GM13976 (cell line): ENCODE results near the gene BPIFB6.

Source experiments
- DNase-seq: peaks from one replicate; pipeline ENCODE4 v3.0.0; 2012; ENCODE audit warnings: low spot score
- in situ Hi-C: fragments of 300-500 bp; cut with MboI; formaldehyde crosslinking; loops from one replicate; pipeline ENCODE4 v1.12.0; 2022; ENCODE audit warnings: low sequenced_read_pairs, mixed read lengths, inconsistent platforms; ENCODE audit not compliant: unreplicated experiment
- TF ChIP-seq, protein P1 (sequence below): IDR thresholded peaks from 2 replicates; pipeline ENCODE4 v1.5.1; 2012; ENCODE audit warnings: borderline replicate concordance, mild to moderate bottlenecking; ENCODE audit not compliant: insufficient read depth; ENCODE audit errors: extremely low read depth, missing control alignments, control extremely low read depth

The BPIFB6 gene, protein sequence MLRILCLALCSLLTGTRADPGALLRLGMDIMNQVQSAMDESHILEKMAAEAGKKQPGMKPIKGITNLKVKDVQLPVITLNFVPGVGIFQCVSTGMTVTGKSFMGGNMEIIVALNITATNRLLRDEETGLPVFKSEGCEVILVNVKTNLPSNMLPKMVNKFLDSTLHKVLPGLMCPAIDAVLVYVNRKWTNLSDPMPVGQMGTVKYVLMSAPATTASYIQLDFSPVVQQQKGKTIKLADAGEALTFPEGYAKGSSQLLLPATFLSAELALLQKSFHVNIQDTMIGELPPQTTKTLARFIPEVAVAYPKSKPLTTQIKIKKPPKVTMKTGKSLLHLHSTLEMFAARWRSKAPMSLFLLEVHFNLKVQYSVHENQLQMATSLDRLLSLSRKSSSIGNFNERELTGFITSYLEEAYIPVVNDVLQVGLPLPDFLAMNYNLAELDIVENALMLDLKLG

GRCh38 chr20:33031531-33031930 is at the start of gene BPIFB6:
TSS of gene BPIFB6 (plus strand) at chr20:33031648. CDS start at chr20:33031648, 0 bp downstream.
- TF ChIP-seq, protein P1, sequence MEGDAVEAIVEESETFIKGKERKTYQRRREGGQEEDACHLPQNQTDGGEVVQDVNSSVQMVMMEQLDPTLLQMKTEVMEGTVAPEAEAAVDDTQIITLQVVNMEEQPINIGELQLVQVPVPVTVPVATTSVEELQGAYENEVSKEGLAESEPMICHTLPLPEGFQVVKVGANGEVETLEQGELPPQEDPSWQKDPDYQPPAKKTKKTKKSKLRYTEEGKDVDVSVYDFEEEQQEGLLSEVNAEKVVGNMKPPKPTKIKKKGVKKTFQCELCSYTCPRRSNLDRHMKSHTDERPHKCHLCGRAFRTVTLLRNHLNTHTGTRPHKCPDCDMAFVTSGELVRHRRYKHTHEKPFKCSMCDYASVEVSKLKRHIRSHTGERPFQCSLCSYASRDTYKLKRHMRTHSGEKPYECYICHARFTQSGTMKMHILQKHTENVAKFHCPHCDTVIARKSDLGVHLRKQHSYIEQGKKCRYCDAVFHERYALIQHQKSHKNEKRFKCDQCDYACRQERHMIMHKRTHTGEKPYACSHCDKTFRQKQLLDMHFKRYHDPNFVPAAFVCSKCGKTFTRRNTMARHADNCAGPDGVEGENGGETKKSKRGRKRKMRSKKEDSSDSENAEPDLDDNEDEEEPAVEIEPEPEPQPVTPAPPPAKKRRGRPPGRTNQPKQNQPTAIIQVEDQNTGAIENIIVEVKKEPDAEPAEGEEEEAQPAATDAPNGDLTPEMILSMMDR = no peak
- in situ Hi-C loops = no loop called here
- DNase-seq = no peak

- DNase-seq = no peak
- TF ChIP-seq, protein P1 = no peak
- in situ Hi-C loops = no loop called here
These were observed 48.6 kb upstream of the BPIFB6 start for GRCh38 chr20:32982617-32983458.

DNA sequence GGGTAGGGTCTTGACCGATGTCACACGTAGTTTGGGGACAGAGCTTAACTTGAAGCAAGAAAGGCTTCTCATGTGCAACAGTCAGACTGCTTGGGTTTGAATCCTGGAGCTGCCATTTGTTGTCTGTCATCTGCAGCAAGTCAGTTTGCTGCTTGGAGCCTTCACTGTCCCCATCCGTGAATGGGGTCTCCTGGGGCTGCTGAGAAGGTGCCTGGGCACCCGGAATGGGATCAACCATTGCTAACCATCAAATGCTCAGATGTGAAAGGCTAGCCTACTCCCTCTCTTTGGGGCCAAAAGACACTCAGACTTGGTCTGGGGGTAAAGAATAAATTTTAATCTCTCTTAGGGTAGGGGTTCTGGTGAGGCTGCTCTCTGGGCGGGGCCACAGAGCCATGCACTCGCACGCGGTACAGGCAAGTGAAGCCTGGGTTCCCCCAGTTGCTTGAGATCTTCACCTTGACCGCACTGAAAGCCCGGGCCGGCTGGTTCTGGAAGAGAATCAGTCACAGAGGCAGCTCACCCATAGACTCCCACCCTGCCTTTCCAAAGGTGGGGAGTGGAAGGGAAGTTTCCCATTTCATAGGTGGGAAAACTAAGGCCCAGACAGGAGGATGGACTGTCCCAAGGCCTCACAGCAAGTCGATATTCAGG is 47.9 kb upstream of the BPIFB6 start:
- TF ChIP-seq, protein P1 = no peak
- no peak for DNase-seq
- in situ Hi-C loops = no loop called here

DNA sequence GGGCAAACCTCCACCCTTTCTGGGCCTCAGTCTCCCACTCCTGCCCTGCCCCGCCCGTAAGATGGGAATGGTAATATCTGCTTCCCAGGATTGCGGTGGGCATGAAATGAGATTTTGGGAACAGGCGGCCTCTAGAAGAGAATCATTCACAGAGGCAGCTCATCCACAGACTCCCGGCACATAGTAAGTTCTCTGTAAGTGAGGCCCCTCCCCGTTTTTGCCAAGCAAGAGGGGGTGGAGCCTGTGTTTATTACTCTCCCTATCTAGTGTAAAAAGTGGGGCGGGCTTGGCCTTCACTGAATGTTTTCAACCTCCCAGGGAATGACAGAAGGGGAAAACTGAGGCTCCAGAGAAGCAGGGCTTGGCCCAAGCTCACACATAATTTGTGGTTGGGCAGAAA is 47.3 kb upstream of the BPIFB6 start:
- TF ChIP-seq, protein P1 = no peak
- in situ Hi-C loops = no loop called here
- no peak for DNase-seq

DNA sequence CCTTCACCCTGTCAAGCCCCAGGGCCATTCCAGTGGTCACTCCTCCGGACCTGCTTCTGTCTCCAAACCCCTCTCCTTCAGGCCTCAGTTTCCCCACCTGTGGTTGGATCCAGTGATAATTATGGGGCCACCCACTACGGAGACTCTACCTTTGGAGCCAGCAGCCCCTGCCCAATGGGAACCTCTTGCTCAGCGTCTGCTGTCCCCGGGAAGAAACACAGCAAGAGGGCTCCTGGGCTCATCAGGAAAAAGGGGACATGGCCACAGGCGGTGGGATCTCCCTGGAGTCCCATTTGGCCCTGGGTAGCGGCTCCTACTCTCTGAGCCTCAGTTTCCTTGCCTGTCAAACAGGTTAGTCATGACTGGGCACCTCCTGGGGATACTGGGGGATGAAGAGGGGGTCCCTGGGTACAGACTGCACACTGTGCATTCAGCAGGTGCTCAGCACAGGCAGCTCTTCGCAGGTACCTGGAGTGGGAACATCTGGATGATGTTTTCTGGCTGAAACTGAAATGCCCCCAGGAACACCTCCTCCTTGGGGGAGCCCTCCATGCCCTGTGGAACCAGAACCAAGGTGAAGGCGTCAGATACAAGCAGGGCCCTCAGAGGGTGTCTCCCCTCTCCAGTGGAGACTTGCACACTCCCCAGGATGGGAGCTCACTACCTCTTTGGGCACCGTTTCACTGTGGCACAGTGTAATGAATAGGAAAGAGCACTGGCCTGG is 46.7 kb upstream of the BPIFB6 start:
- DNase-seq = no peak
- TF ChIP-seq, protein P1 = no peak
- in situ Hi-C loops = no loop called here

DNA sequence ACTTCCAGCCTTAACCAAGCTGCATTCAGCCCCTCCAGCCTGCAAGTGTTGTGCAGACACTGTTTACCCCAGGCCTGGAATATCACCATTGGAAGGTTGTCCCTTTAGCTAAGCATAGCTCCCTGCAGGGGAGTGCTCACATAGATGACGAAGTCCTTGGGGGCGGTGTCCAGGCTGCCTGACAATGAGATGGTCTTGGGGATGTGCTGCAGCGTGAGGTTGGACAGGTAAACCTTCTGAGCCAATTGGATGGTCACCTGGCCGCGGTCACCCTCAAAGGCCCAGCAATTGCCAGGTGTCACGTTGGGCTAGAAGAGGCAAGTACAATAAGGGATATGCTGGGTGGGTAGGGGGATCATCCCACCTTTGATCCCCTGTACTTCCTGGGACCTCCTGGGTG is 45.9 kb upstream of the BPIFB6 start:
- DNase-seq = no peak
- in situ Hi-C loops = no loop called here
- TF ChIP-seq, protein P1 = no peak
